Muscle of arm (tissue), 12 donors: ENCODE measurements around the gene NEDD4L. TPM values are rescaled to one million over a fixed set of nuclear protein-coding genes. Genes with fewer than 3 reads are reported as not detected.

Source experiments
- DNase-seq: peaks from one replicate; pipeline ENCODE4 v3.0.0-alpha.2; 2013
- polyA plus RNA-seq, 12 donors: library from polyadenylated mRNA; unstranded; fragments of 120-200 nt; gene quantifications; one replicate each; pipeline ENCODE4 v1.2.1, GENCODE V29; 2013; ENCODE audit not compliant: insufficient read length in 12 of 12

Gene NEDD4L
- polyA plus RNA-seq, 12 donors, result 32.9 to 61.7 (median 43.5) TPM; not detected in 1

DNA sequence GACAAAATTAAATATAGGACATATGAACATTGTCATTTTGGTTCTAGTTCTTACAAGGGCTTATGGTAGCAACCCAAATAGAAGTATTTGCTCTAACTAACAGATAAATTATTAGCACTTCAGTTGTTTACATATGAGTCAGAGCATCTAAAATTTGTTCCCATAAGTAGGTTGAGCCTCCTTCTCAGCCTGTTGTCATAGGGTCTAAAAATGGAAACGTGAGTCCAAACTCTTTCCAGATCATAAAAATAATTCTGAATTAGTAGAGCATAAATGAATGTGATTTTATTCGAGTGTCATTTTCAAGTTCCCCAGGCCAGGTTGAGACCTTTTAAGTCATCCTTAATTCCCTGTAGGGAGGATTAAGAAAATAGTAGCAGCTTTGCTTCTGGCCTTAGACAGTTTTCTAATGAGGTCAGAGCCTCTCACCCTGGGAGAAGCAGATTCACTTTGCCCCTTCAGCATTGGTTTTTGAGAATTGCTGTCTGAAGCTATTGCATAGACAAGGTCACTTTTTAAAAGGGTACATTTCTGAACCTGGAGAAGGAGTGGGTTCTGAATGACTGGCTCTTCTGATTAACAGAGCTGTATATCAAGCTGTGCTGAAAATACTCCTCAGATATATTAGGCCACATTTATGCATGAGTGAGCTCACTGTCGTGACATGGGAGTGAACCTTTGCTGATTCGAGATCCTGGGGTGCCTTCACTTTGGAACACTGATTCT, 164.3 kb downstream of the NEDD4L start:
- no peak for DNase-seq

DNA sequence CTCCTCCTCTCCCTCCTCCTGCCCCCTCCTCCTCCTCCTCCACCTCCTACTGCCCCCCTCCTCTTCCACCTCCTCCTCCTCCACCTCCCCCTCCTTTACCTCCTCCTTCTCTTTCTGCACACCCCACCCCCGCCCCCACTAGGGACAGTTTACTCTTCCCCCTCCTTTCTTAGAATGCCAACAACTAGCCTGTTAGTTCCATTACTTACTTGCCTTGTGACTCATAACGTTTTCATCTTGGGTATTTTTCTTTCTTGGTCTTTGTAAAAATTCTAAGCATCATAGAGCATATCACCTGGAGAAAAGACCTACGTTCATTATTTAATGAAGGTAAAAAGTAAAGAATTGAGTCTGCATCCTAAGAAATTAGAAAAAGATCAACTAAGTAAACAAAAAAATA, 165.3 kb downstream of the NEDD4L start:
- no peak for DNase-seq

DNA sequence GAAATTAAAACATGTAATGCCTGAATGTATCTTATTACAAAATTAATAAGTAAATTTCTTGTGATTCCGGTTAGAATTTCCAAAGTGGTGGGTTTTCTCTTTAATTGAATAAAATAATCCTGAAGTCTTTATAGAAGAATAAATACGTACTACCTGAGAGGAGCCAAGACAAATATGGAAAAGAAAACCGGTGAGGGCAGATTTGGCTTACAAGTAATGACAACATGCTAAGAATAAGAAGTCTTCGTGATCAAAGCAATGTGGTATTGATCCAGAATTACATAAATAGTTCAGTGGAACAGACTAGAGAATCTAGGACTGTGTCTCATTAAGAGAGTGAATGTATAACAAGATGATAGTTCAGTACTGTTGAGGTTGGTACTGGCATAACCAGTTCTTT, 167.5 kb downstream of the NEDD4L start:
- DNase-seq, result no peak

DNA sequence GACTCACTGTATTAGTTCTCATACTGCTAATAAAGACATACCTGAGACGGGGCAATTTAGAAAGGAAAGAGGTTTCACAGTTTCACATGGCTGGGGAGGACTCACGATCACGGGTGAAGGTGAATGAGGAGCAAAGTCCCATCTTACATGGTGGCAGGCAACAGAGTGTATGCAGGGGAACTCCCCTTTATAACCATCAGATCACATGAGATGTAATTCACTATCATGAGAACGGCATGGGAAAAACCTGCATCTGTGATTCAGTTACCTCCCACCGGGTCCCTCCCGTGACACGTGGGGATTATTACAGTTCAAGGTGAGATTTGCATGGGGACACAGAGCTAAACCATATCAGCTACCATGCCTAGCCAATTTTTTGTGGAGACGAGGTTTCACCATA, 168.2 kb downstream of the NEDD4L start:
- DNase-seq, result no peak

- DNase-seq, result no peak
These were observed 169.4 kb downstream of the NEDD4L start for GRCh38 chr18:58213440-58213839.

- no peak for DNase-seq
These were observed 171.0 kb downstream of the NEDD4L start for GRCh38 chr18:58215011-58215410.

GRCh38 chr18:58216071-58216481, 172.1 kb downstream of the NEDD4L start:
- DNase-seq, result no peak

DNA sequence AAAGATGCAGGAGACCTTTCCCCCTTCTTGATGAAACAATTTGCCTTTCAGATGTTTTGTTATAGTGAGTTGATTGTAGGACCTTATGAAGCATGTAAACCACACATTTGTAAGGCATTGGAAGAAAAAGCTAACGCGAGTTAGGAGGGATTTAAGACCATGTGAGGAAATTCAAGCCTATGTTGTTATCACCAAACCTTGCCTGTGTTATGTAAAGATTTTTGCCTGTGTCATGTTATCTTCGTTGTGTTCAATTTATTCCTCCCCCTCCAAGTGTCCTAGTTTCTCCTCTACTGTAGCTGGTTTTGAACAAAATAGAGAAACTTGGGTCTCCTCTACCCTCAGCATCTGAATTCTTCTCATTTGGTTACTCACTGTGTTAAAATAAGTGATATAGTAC, 173.0 kb downstream of the NEDD4L start:
- no peak for DNase-seq

- no peak for DNase-seq
These were observed 174.1 kb downstream of the NEDD4L start for GRCh38 chr18:58218117-58218516.

DNA sequence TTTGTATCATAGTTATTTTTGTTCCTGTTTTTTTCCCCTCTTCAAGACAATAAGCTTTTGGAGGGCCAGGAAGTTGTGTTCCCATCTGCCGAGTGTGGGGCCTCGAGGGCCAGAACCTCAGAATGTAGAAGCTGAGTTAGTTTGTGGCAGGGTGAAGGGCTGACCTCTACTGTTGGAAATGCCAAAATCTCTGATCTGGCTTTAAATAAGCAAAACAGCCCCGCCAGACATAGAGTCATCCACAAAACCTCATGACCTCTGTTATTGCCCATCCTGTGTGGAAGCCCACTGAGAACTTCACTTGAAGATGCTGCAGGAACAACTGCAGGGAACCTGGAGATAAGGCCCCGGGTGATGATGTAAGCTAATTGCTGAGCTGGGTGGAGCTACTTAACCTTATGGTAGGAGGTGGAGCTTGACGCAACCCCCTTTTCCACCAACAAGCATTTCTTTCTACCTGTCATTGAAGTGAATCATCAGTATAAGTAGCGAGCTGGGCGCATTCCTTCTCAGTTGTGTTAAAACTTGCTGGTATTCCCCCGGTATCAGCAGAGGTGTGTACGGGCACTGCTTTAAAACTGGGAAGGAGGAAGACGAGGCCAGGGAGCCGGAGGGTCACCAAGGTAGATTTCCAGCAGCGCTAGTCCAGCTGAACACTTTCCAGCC, 177.2 kb downstream of the NEDD4L start:
- no peak for DNase-seq

GRCh38 chr18:58222432-58223125, 178.6 kb downstream of the NEDD4L start:
- DNase-seq, result no peak

- DNase-seq, result no peak
These were observed 179.8 kb downstream of the NEDD4L start for GRCh38 chr18:58223717-58224424.

GRCh38 chr18:58224425-58224750, 180.4 kb downstream of the NEDD4L start:
- no peak for DNase-seq

- DNase-seq, result no peak
These were observed 181.1 kb downstream of the NEDD4L start for GRCh38 chr18:58225101-58225500.

- no peak for DNase-seq
These were observed 182.4 kb downstream of the NEDD4L start for GRCh38 chr18:58226429-58226828.

- no peak for DNase-seq
These were observed 183.4 kb downstream of the NEDD4L start for GRCh38 chr18:58227361-58227930.

DNA sequence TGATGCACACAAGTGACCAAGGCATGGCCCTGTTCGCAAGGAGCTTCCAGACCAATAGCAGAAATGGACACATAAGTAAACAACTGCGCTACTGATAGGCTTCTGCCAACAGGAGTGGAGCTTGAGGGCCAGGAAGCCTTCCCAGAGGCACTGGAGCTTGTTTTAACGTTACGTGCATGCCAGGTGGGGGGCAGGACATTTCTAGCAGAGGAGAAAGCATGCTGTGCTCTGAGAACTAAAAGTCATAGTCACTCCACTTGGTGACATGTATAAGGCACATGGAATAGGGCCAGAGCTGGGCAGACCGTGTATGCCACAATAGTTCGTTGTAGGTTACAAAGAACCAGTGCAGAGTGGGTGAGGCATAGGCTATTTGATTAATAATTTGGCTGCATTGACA, 184.2 kb downstream of the NEDD4L start:
- no peak for DNase-seq

- no peak for DNase-seq
These were observed 184.7 kb downstream of the NEDD4L start for GRCh38 chr18:58228762-58229161.

GRCh38 chr18:58229162-58229561, 185.1 kb downstream of the NEDD4L start:
- DNase-seq, result no peak

- DNase-seq, result no peak
These were observed 186.6 kb downstream of the NEDD4L start for GRCh38 chr18:58230438-58231179.

GRCh38 chr18:58231930-58232329, 187.9 kb downstream of the NEDD4L start:
- no peak for DNase-seq
